GM12872 (cell line): ENCODE data around the gene ATP2A2.

Experiments used
- CTCF ChIP-seq: IDR thresholded peaks from 3 replicates; pipeline ENCODE4 v1.5.1; 2011; ENCODE audit warnings: low read depth, mild to moderate bottlenecking, low read length, moderate library complexity; ENCODE audit not compliant: insufficient read depth

Gene ATP2A2

GRCh38 chr12:110286623-110287022 is 5.6 kb downstream of the ATP2A2 start:
- TF ChIP-seq CTCF: no peak

GRCh38 chr12:110287986-110288385 is 6.9 kb downstream of the ATP2A2 start:
- TF ChIP-seq CTCF: no peak

GRCh38 chr12:110289044-110289710 is 8.1 kb downstream of the ATP2A2 start:
- TF ChIP-seq CTCF: no peak

GRCh38 chr12:110289711-110290078 is 8.6 kb downstream of the ATP2A2 start:
- TF ChIP-seq CTCF: no peak

- no peak for TF ChIP-seq CTCF
Measured at GRCh38 chr12:110301065-110301806, 20.2 kb downstream of the ATP2A2 start.

DNA sequence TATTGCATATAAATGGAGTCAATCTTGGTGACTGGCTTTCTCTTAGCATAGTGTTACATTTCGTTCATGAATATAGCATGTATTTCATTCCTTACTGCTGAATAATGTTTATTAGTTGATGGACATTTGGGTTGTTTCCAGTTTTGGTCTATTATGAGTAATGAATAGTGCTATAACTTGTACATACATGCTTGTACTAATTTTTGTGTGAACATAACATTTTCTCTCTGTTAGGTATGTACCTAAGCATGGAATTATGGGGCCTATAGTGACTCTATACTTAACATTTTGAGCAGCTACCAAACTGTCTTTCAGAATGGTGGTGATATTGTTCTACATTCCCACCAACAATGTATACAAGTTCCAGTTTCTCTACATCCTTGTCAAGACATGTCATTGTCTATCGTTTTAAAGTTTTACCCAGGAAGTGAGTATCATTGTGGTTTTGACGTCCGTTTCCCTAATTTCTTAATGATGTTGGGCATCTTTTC is 23.1 kb downstream of the ATP2A2 start:
- TF ChIP-seq CTCF: no peak

GRCh38 chr12:110307372-110307771 is 26.3 kb downstream of the ATP2A2 start:
- no peak for TF ChIP-seq CTCF
